Endothelial cell of umbilical vein (primary cell): ENCODE measurements around the gene GSPT1. TPM values are rescaled to one million over a fixed set of nuclear protein-coding genes. Genes with fewer than 3 reads are reported as not detected.
"Not testable (repeated sequence)": the region's sequence is repeated elsewhere in the genome, so short reads cannot be mapped to it uniquely, and the experiment has no call there.

Experiments
- BruUV-seq: library from RNA; stranded (reverse); fragments of 400-500 nt; replicated peaks from 2 replicates; lab custom pipeline; 2021; lab: Mats Ljungman, UMichigan
- CTCF ChIA-PET: fragments of 300-600, 350-600 bp; sonication (Branson Sonifier 250); formaldehyde crosslinking; loops from one replicate; lab custom pipeline; 2021; ENCODE audit warnings: antibody characterized with exemption, inconsistent platforms; lab: Charles Lee
- POLR2A ChIA-PET: fragments of 300-600, 350-600 bp; sonication (Branson Sonifier 250); formaldehyde crosslinking; loops from one replicate; lab custom pipeline; 2021; ENCODE audit warnings: antibody characterized with exemption, inconsistent platforms; lab: Charles Lee
- DNase-seq: peaks from one replicate; pipeline ENCODE4 v3.0.0-alpha.2; 2011; ENCODE audit warnings: low read depth, low spot score
- FAIRE-seq: peaks from 2 replicates; lab custom pipeline; 2011; peaks lifted over from hg19 to GRCh38; lab: Jason Lieb, UNC
- H2AFZ ChIP-seq: 2 replicates; pipeline ENCODE4 v1.6.0; 2012; ENCODE audit warnings: low read depth, low read length, control low read depth, inconsistent platforms
- H3K27ac ChIP-seq: 2 replicates; pipeline ENCODE4 v1.5.1; 2011; ENCODE audit warnings: low read depth, mild to moderate bottlenecking, control low read depth, low read length, moderate library complexity; ENCODE audit not compliant: insufficient read depth
- H3K27me3 ChIP-seq, 2 experiments: 2 replicates each; pipeline versions ENCODE4 v1.6.0 to v1.6.1; 2011; ENCODE audit warnings: low read length in 2 of 2, mixed read lengths in 1 of 2; ENCODE audit not compliant: control insufficient read depth in 2 of 2, insufficient read depth in 2 of 2
- H3K36me3 ChIP-seq, 2 experiments: 2 replicates in 1 of 2; 3 replicates in 1 of 2; pipeline ENCODE4 v1.5.1; 2011; ENCODE audit warnings: low read length in 2 of 2, mild to moderate bottlenecking in 1 of 2, moderate library complexity in 1 of 2; ENCODE audit not compliant: control insufficient read depth in 2 of 2, insufficient read depth in 2 of 2; ENCODE audit errors: extremely low read depth in 1 of 2
- H3K4me1 ChIP-seq: 3 replicates; pipeline ENCODE4 v1.5.1; 2011; ENCODE audit warnings: mild to moderate bottlenecking, low read length; ENCODE audit not compliant: control insufficient read depth, insufficient read depth; ENCODE audit errors: extremely low read depth
- H3K4me2 ChIP-seq: 2 replicates; pipeline ENCODE4 v1.6.1; 2011; ENCODE audit warnings: low read length, control low read depth, mixed read lengths; ENCODE audit not compliant: insufficient read depth
- H3K4me3 ChIP-seq, 3 experiments: fragments of 200-600 bp in 1 of 3; sonication (generic), shearing (Covaris generic) in 1 of 3; replicated peaks in 1 of 3; 2 replicates each; pipeline ENCODE4 v1.5.1; 2011 to 2016; ENCODE audit warnings: control low read depth in 3 of 3, low read length in 3 of 3, mild to moderate bottlenecking in 2 of 3, inconsistent platforms in 1 of 3, low read depth in 1 of 3, moderate library complexity in 1 of 3; ENCODE audit not compliant: insufficient read depth in 1 of 3
- H3K79me2 ChIP-seq: 2 replicates; pipeline ENCODE4 v1.6.0; 2012; ENCODE audit warnings: low read length, inconsistent platforms; ENCODE audit not compliant: control insufficient read depth, insufficient read depth
- H3K9ac ChIP-seq: replicated peaks from 2 replicates; pipeline ENCODE3; 2011; ENCODE audit warnings: low read length, control low read depth; ENCODE audit not compliant: insufficient read depth; ENCODE audit errors: extremely low read depth
- H3K9me1 ChIP-seq: replicated peaks from 3 replicates; pipeline ENCODE4 v1.6.0; 2011; ENCODE audit warnings: mild to moderate bottlenecking, low read length; ENCODE audit not compliant: control insufficient read depth, insufficient read depth; ENCODE audit errors: extremely low read depth
- H3K9me3 ChIP-seq: replicated peaks from 2 replicates; pipeline ENCODE4 v1.5.1; 2012; ENCODE audit warnings: low read length, inconsistent platforms; ENCODE audit not compliant: control insufficient read depth, insufficient read depth
- H4K20me1 ChIP-seq: replicated peaks from 2 replicates; pipeline ENCODE3; 2011; ENCODE audit warnings: mild to moderate bottlenecking, low read length; ENCODE audit not compliant: control insufficient read depth, insufficient read depth; ENCODE audit errors: extremely low read depth
- dilution Hi-C: fragments of 300-500 bp; cut with MboI; formaldehyde crosslinking; loops from one replicate; pipeline ENCODE4 v1.15.0; 2019; ENCODE audit warnings: low sequenced_read_pairs; ENCODE audit not compliant: extremely low pct_ligation_motif_present
- intact Hi-C: fragments of 100-400 bp; cut with micrococcal nuclease; formaldehyde crosslinking; loops from one replicate; pipeline ENCODE4 v1.10.0; 2022
- polyA plus RNA-seq, 4 experiments: library from polyadenylated mRNA; depleted of rRNA in 3 of 4; stranded (reverse) in 3 of 4; unstranded in 1 of 4; fragments of >200 nt; gene quantifications; 2 replicates each; pipeline versions ENCODE4 v1.2.1 to v1.2.3, GENCODE V29; 2011 to 2012; ENCODE audit warnings: missing spikeins in 1 of 4
- total RNA-seq: library from RNA; stranded (reverse); gene quantifications from 2 replicates; pipeline ENCODE4 v1.2.3, GENCODE V29; 2021

GSPT1 gene
- total and polyA plus RNA-seq, 2 donors (not counting 3 experiments of a cell fraction or from before 2014, with no cell fraction given) = 40.3 to 152 TPM

- H3K9me3 ChIP-seq, FAIRE-seq, H3K79me2 ChIP-seq, H3K27me3 ChIP-seq, BruUV-seq, dilution Hi-C loops, H4K20me1 ChIP-seq, H3K36me3 ChIP-seq, H3K4me3 ChIP-seq, H3K4me2 ChIP-seq, POLR2A ChIA-PET, DNase-seq, intact Hi-C loops, H3K4me1 ChIP-seq, H3K27ac ChIP-seq, H2AFZ ChIP-seq, H3K9ac ChIP-seq, CTCF ChIA-PET, H3K9me1 ChIP-seq: not testable (repeated sequence)
Observed at GRCh38 chr16:11941945-11942344, 26.2 kb upstream of the GSPT1 start, which contains the start of gene NPIPB2. TSS of gene NPIPB2 (minus strand) at chr16:11942045. CDS start at chr16:11942045, 0 bp downstream.

- DNase-seq, CTCF ChIA-PET, H3K4me1 ChIP-seq, BruUV-seq, H4K20me1 ChIP-seq, dilution Hi-C loops, POLR2A ChIA-PET, H2AFZ ChIP-seq, intact Hi-C loops, H3K9me1 ChIP-seq, H3K9ac ChIP-seq, H3K27me3 ChIP-seq, H3K27ac ChIP-seq, H3K79me2 ChIP-seq, FAIRE-seq, H3K36me3 ChIP-seq, H3K4me3 ChIP-seq, H3K4me2 ChIP-seq, H3K9me3 ChIP-seq: not testable (repeated sequence)
Observed at GRCh38 chr16:11927350-11927749, 11.6 kb upstream of the GSPT1 start.

GRCh38 chr16:11924046-11924445, 8.3 kb upstream of the GSPT1 start:
- CTCF ChIA-PET = interaction anchor here (1.6 kb wide), 1 partner anchor 144 kb away, joined by 4 read pairs; no protein-coding TSS in a partner anchor
- POLR2A ChIA-PET, FAIRE-seq, H3K4me3 ChIP-seq, DNase-seq, H3K27me3 ChIP-seq, H3K36me3 ChIP-seq, dilution Hi-C loops, intact Hi-C loops, H3K9ac ChIP-seq, H3K4me1 ChIP-seq, H3K4me2 ChIP-seq, H3K79me2 ChIP-seq, H2AFZ ChIP-seq, BruUV-seq, H4K20me1 ChIP-seq, H3K27ac ChIP-seq, H3K9me3 ChIP-seq, H3K9me1 ChIP-seq: not testable (repeated sequence)
